SW480 (cell line): ENCODE data around the gene BOLA1.
A peak's percentile ranks its signal among the peaks of the same experiment; 100 is the strongest.
"Not testable (repeated sequence)": the region's sequence is repeated elsewhere in the genome, so short reads cannot be mapped to it uniquely, and the experiment has no call there.

Experiments
- DNase-seq: peaks from one replicate; pipeline ENCODE4 v3.0.0-alpha.2; 2016; ENCODE audit warnings: low spot score

The BOLA1 gene

DNA sequence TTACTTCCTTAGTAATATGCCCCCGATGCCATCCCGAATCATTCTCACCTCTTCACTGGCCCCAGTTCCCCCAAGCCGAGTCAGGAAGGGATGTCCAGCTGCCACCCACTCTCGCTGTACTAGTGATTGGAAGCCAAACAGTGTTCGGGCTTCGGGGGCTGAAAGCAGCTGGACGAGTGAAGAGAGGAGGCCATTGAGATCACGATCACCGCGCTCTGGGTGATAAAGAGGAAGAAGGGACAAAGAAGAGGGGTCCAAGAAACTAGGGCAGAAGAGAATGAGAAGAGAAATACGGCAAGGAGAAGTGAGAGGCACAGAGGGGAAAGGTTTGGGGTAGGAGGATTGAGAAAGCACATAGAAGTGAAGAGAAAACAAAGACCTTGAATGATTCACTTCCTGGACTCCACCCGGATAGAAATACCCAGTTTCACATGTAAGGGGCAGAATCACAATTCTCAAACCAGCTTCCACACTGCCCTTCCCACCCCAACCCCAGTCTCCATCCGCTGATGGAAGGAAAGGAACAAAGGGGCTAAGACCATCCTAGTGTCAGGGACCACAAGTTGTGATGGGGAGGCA, 31.9 kb downstream of the BOLA1 start:
- DNase-seq, result no peak

DNA sequence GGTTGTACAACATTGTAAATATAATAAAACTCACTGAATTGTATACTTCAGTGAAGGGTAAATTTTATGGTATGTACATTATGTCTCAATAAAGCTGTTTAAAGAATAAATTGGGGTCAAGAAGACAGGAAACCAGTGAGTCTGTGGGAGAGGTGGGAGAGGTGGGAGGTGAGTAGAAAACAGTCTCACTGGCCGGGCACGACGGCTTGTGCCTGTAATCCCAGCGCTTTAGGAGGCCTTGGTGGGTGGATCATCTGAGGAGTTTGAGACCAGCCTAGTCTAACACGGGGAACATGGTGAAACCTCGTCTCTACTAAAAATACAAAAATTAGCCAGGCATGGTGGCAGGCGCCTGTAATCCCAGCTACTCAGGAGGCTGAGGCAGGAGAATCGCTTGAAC, 33.1 kb downstream of the BOLA1 start:
- no peak for DNase-seq

DNA sequence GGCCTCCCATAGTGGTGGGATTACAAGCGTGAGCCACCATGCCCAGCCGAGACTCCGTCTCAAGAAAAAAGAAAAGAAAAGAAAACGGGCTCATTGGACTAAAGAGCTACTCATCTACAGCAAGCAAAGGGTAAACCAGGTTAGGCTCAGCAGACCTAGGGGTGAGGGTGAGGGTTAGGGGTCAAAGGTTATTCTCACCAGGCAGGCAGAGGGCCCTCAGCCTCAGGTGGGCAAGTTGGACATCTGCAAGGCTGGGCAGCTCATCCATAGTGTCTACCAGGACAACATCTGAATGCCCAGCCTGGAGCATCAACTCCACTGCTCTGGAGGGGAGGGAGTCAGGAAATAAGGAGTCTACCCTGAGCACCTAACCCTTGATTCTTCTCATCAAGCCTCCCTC, 33.8 kb downstream of the BOLA1 start:
- no peak for DNase-seq

DNA sequence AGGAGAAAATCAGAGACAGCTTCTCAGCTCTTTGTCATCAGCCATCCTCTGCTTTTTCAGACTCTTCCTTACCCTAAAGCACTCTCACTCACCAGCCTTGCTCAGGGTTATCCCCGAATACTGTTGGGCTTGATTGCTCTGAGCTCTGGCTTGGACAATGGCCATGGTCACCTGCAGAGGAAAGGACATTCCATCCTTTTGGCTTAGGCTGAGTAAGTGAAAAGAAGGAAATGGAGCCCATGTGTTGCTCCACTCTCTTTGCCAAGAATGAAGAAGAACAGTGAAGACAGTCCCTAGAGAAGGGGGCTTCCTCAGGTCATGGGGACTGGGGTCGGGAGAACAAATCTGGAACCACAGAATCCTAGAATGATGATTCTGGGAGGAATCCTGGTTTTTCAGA, 35.0 kb downstream of the BOLA1 start:
- no peak for DNase-seq

DNA sequence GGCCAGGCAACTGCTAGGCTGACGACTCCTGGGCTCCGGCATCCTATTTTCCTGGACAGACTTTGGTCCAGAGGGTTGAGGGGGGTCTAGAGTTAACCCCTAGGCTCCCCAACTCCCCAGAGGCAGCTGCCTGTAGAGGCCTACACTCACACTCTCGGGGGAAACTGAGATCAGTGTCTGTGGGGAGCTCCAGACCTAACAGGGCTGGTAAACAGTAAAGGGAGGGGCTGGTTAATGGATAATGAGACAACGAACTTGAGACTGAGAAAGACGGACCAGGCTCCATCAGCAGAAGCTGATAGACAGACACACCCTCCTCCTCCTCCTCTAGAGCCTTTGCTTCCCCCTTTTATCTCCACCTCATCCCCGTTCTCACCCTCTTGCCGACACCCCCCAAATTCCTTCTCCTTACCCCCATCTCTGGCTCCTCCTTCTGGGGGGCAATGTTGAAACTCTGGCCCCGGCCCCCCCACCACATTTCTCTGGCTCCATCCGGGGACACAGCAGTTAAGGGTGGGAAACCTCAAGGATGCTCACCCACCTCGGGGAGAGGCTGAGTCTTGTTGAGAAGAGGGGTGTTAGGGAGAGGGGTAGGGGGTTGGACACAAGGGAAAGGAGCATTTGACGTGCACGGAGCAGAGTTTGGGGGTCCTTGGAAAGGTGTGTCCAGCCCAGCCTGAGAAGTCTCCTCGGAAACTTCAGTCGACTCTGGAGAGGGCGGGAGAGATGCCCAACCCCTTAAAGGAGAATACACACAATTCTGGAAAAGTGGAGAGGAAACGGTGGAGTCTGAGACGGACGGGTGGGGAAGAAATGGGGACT, 37.0 kb downstream of the BOLA1 start, which contains the start of gene MTMR11:
TSS of gene MTMR11 (minus strand) at position 710 of the 822 bp plus-strand sequence. CDS start at position 478, 232 bp downstream.
- DNase-seq, result no peak

DNA sequence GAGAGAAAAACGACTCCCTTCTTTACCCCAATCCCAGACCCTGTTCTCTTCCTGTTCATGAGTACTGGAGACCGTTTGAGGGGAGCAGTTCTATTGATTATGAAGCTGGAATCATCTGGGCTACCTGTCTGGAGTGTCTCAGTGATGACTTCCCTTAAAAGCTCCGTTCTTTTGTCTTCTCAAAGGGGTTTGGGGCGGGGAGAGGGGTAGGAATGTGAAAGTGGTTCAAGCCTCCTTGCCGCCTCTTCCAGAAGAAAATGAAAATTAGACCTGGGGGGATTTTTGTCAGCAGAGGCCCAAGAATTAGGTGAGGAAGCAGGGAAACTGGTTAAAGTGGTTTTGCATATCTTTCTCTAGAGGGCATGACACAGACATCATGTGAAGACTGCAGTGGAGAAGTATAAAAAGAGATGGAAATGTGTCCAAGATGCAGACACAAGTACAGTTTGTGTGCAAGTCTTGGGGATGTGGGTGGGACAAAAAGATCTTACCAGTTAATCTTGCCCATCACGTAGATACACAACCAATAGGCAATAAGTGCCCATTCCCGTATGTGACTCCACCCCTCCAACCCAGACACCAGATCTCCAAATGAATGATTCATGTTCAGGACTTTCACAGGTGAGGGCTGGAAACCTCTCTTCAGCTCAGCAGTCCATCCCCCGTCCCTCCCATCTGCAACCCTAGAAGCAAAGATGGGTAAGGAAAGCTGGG, 37.8 kb downstream of the BOLA1 start:
- peak; percentile 84 for DNase-seq

DNA sequence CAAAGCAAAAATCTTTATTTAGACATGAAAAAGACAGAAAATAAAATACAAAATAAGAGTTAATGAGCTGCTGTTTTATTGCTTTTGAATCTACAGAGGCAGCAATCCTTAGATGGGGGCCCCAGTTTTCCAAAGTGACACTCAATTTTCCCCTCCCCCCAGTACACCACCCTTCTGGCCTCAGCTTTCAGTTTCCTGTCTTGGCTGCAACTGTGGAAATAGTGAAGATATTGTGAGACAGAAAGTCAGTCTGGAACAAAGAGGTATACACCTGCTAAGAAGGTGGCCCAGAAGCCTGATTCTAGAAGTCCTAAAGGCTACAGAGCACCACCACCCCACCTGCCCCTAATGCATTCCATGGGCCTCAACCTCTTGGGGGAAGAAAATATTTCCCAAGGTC, 38.4 kb downstream of the BOLA1 start:
- no peak for DNase-seq

DNA sequence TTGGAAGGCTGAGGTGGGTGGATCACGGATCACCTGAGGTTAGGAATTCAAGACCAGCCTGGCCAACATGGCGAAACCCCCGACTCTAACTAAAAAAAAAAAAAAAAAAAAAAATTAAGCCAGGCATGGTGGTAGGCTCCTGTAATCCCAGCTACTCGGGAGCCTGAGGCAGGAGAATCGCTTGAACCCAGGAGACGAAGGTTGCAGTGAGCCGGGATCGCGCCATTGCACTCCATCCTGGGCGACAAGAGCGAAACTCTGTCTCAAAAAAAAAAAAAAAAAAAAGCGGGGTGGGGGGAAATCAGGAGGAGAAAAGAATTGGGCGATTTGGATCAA, 39.3 kb downstream of the BOLA1 start:
- DNase-seq, result not testable (repeated sequence)

DNA sequence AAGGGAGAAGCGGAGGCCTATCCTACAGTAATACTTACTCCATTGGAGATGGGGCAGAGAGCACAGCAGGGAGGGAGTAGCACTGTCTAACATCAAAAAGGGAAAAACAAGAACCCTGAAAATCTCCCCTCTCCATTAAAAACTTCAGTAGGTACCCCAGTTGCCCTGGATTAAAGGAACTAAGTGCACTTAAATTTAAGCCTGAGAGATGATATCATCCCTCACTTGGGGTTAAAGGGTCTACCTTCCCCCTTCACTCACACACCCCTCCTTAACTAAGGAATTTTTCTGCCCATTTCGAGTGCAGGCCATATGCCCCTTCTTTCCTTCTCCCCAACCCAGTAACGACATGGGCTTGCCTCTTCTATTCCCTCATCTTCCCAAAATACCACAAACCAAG, 41.1 kb downstream of the BOLA1 start:
- DNase-seq, result no peak

DNA sequence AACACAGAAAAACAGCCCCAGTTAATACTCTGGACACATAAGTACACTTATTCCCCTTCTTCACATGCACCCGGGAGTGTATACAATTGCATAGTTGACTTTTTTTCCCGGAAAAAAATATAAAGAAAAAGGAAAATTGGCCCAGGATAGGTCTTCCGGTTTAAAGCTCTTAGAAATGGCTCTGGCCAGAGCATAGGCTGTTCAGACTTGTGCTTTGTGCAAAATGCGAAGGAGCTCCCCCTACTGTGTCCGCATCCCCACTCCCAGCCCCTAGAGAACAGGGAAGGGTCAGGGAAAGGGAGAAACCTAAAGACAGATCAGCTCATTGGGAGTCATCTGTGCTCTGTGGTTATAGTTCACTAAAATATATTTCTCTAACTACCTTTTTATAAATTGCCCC, 42.8 kb downstream of the BOLA1 start:
- no peak for DNase-seq

DNA sequence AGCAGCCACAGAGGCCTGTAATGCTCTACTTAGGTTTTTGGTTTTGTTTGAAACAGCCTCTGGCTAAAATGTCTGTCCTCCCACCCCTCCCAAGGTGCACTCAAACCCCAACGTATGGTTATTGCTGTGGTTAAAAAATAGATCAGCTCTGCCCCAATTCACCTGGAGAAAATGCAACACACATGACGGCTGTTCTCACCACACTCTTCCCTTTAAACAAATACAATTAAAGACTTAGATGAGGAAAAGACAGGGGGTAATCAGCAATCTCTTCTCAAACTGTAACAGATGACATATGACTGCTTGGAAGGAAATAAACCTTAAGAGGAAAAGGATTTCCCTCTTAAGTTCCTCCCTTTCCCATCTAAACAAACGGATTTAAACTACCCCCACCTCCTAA, 43.5 kb downstream of the BOLA1 start:
- DNase-seq, result no peak

DNA sequence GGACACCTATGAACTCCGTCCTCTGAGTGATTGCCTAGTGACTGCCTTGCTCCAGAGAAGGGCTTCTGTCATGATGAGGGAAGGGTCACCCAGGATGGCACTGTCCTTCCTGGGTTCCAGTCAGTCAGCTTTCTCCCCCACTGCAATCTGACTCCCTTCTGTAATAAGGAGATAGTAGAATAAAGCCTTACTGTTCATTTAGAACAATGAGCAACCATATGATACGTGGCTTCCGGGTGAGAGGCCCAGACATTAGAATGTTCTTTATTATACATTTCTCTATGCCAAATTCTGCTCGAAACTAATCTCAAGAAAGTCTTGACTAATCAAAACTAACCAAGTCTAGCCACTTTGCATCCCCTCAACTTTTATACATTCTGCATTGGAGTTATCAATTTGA, 45.8 kb downstream of the BOLA1 start:
- no peak for DNase-seq

DNA sequence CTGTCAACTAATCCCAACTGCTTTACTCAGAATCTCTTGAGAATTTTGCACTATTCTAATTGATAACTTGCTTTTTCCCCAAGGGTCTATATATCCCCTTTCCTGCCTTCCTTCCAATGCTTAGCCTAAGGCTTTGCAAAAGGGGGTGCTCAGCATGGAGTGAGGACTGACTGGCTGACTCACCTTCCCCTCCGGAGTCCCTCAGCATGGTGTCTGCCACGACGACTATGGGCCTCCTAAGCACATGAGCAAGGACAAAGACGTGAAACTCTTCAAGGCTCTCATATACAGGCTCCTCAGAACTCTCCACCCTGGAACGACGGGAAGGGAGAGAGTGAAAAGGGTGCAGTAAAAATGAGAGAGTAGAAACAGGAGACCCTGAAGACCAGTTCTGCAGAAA, 50.5 kb downstream of the BOLA1 start:
- no peak for DNase-seq
